KMS-11 (cell line): ENCODE data around the gene OLFML2A.

Source experiments
- H2AFZ ChIP-seq: fragments of 200-600 bp; sonication (generic); 2 replicates; pipeline ENCODE4 v1.6.1; 2016; ENCODE audit warnings: antibody characterized with exemption, mixed run types, low read depth
- H3K27ac ChIP-seq: fragments of 200-600 bp; sonication (generic); 2 replicates; pipeline ENCODE4 v1.6.1; 2016; ENCODE audit warnings: mild to moderate bottlenecking, mixed run types
- H3K27me3 ChIP-seq: fragments of 200-600 bp; sonication (generic); 2 replicates; pipeline ENCODE4 v1.6.1; 2017; ENCODE audit warnings: mild to moderate bottlenecking, low read depth, mixed run types, moderate library complexity; ENCODE audit not compliant: insufficient read depth
- H3K36me3 ChIP-seq: fragments of 200-600 bp; sonication (generic); 2 replicates; pipeline ENCODE4 v1.6.1; 2017; ENCODE audit warnings: mild to moderate bottlenecking, mixed run types; ENCODE audit not compliant: insufficient read depth
- H3K4me1 ChIP-seq: fragments of 200-600 bp; sonication (generic); 2 replicates; pipeline ENCODE4 v1.6.1; 2016; ENCODE audit warnings: mild to moderate bottlenecking, low read depth, mixed run types; ENCODE audit not compliant: poor library complexity, severe bottlenecking
- H3K4me2 ChIP-seq: fragments of 200-600 bp; sonication (generic); 2 replicates; pipeline ENCODE4 v1.7.0; 2016; ENCODE audit warnings: mild to moderate bottlenecking, mixed run types
- H3K4me3 ChIP-seq: fragments of 200-600 bp; sonication (generic); IDR thresholded peaks from 2 replicates; pipeline ENCODE4 v1.6.1; 2017; ENCODE audit warnings: low read depth, low read length, mixed read lengths; ENCODE audit not compliant: insufficient read depth
- H3K79me2 ChIP-seq: fragments of 200-600 bp; sonication (generic); 2 replicates; pipeline ENCODE4 v1.6.1; 2016; ENCODE audit warnings: low read depth, mixed run types; ENCODE audit not compliant: insufficient read depth
- H3K9ac ChIP-seq: fragments of 200-600 bp; sonication (generic); 2 replicates; pipeline ENCODE4 v1.6.1; 2016; ENCODE audit warnings: mild to moderate bottlenecking, mixed run types
- H4K20me1 ChIP-seq: fragments of 200-600 bp; sonication (generic); 2 replicates; pipeline ENCODE4 v1.6.1; 2016; ENCODE audit warnings: mild to moderate bottlenecking, mixed run types; ENCODE audit not compliant: insufficient read depth
- TF ChIP-seq, protein P1 (sequence below): fragments of 200-600 bp; sonication (generic); conservative IDR thresholded peaks from 2 replicates; pipeline ENCODE4 v1.6.1; 2017; ENCODE audit warnings: low read depth, mild to moderate bottlenecking, antibody characterized with exemption, low read length, moderate library complexity, mixed read lengths

OLFML2A gene

DNA sequence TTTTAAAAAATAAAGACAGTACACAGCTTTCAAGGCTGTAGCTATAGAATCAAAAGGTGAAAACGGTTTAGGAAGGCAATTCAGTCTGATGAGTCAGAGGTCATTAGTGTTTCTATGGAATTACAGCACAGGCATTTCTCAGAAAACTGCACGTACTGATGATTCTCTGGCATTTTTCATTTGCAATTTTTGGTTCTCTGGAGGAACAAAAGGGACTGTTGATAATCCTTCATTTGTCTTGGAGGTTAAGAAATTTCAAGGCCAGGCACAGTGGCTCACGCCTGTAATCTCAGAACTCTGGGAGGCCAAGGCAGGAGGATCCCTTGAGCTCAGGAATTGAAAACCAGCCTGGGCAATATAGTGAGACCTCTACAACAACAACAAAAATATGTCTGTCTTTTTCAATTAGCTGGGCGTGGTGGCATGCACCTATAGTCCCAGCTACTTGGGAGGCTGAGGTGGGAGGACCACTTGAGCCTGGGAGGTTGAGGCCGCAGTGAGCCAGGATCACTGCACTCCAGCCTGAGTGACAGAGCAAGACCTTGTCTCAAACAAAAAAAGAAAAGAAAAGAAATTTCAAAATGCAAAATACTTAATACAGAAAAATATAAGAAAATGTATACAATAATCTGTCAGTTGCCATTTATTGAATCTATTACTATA, 33.1 kb upstream of the OLFML2A start:
- Histone ChIP-seq H3K9ac (no peak overlapping the region), H3K4me1 (no peaks in the 10 kb centered on the region), H3K27me3 (no peaks in the 10 kb centered on the region), H3K79me2 (no peaks in the 10 kb centered on the region), H3K36me3 (no peaks in the 10 kb centered on the region), H2AFZ (no peak overlapping the region), H4K20me1 (no peaks in the 10 kb centered on the region), H3K4me2 (no peak overlapping the region), H3K4me3 (no peak overlapping the region), H3K27ac (no peak overlapping the region)
- TF ChIP-seq, protein P1, sequence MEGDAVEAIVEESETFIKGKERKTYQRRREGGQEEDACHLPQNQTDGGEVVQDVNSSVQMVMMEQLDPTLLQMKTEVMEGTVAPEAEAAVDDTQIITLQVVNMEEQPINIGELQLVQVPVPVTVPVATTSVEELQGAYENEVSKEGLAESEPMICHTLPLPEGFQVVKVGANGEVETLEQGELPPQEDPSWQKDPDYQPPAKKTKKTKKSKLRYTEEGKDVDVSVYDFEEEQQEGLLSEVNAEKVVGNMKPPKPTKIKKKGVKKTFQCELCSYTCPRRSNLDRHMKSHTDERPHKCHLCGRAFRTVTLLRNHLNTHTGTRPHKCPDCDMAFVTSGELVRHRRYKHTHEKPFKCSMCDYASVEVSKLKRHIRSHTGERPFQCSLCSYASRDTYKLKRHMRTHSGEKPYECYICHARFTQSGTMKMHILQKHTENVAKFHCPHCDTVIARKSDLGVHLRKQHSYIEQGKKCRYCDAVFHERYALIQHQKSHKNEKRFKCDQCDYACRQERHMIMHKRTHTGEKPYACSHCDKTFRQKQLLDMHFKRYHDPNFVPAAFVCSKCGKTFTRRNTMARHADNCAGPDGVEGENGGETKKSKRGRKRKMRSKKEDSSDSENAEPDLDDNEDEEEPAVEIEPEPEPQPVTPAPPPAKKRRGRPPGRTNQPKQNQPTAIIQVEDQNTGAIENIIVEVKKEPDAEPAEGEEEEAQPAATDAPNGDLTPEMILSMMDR: no peak

- Histone ChIP-seq H3K79me2 (no peaks in the 10 kb centered on the region), H3K4me2 (no peak overlapping the region)
Measured at GRCh38 chr9:124747065-124747464, 29.9 kb upstream of the OLFML2A start.

DNA sequence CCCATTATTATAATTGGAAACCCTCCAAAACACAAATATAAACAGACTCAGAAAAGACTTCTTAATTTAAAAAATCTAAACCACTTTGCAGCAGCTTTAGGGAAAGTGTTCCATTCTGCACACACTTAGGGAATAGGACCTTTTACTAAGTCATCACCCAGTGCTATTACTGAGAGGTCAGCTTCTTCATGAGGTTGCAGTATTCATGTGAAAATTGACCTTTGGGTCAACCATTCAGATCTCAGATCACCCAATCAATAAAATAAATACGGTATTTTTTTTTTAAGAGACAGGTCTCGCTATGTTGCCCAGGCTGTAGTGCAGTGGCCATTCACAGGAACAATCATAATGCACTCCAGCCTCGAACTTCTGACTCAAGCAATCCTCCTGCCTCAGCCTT, 27.6 kb upstream of the OLFML2A start:
- Histone ChIP-seq H3K79me2 (no peaks in the 10 kb centered on the region), H4K20me1 (no peaks in the 10 kb centered on the region), H3K4me1 (no peaks in the 10 kb centered on the region), H3K36me3 (no peaks in the 10 kb centered on the region), H3K4me2 (no peak overlapping the region), H2AFZ (no peak overlapping the region), H3K27me3 (no peaks in the 10 kb centered on the region), H3K4me3 (no peak overlapping the region), H3K27ac (no peak overlapping the region), H3K9ac (no peak overlapping the region)
- TF ChIP-seq, protein P1: no peak

More at GRCh38 chr9:124747065-124747464, 29.9 kb upstream of the OLFML2A start:
- Histone ChIP-seq H3K9ac (no peak overlapping the region), H3K4me1 (no peaks in the 10 kb centered on the region), H3K36me3 (no peaks in the 10 kb centered on the region), H2AFZ (no peak overlapping the region), H4K20me1 (no peaks in the 10 kb centered on the region), H3K27me3 (no peaks in the 10 kb centered on the region), H3K27ac (no peak overlapping the region), H3K4me3 (no peak overlapping the region)
- TF ChIP-seq, protein P1: no peak

DNA sequence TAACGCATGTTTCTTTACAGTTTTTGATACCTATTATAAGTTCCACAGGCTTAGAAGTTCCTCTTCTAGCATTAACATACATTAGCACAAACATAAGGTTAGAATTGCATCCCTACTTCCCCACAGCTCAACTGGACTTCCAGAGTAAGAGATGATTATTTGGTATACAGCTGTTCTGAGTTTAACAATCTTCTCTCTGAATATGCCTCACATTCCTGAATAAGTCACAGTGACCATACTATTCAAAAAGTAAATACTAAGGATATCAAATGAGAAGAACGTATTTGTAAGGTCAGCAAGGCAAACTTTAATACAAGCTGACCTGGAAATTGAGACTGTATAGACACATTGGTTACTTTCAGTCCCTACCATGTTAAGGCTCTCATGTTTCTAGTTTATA, 27.2 kb upstream of the OLFML2A start:
- Histone ChIP-seq H3K27ac (no peak overlapping the region), H3K4me1 (no peaks in the 10 kb centered on the region), H4K20me1 (no peaks in the 10 kb centered on the region), H3K9ac (no peak overlapping the region), H3K79me2 (no peaks in the 10 kb centered on the region), H3K4me2 (no peak overlapping the region), H3K27me3 (no peaks in the 10 kb centered on the region), H3K4me3 (no peak overlapping the region), H2AFZ (no peak overlapping the region), H3K36me3 (no peaks in the 10 kb centered on the region)
- TF ChIP-seq, protein P1: no peak
